GM12878 (cell line): ENCODE results near the gene SSH2. TPM values are rescaled to one million over a fixed set of nuclear protein-coding genes. Genes with fewer than 3 reads are reported as not detected.

Experiments
- ATAC-seq: fragments of 200-7000 bp; cut with Tn5 transposase; 3 replicates; pipeline ENCODE4 v1.9.1; 2020; ENCODE audit warnings: mild to moderate bottlenecking, moderate library complexity
- BruUV-seq: library from RNA; stranded (reverse); fragments of 400-500 nt; replicated peaks from 2 replicates; lab custom pipeline; 2021; lab: Mats Ljungman, UMichigan
- CTCF ChIA-PET: fragments of 300-600 bp; sonication (Branson Sonifier 250); formaldehyde crosslinking; extraction: SDS; loops from one replicate; lab custom pipeline; 2021; ENCODE audit warnings: inconsistent platforms; lab: Yijun Ruan, JAX
- POLR2A ChIA-PET: fragments of 350-600 bp; formaldehyde crosslinking; extraction: SDS; loops from one replicate; lab custom pipeline; 2021; ENCODE audit warnings: inconsistent platforms; lab: Charles Lee
- RAD21 ChIA-PET: fragments of 300-600 bp; sonication (Branson Sonifier 250); formaldehyde crosslinking; loops from one replicate; lab custom pipeline; 2023; ENCODE audit warnings: antibody characterized with exemption; ENCODE audit not compliant: unreplicated experiment; lab: Charles Lee
- SMC1A ChIA-PET: fragments of 300-600 bp; sonication (Branson Sonifier 250); formaldehyde crosslinking; loops from one replicate; lab custom pipeline; 2023; ENCODE audit not compliant: unreplicated experiment, uncharacterized antibody; lab: Charles Lee
- DNase-seq: peaks from one replicate; pipeline ENCODE4 v3.0.0-alpha.2; 2011; ENCODE audit warnings: low read depth, low spot score
- FAIRE-seq: peaks from 3 replicates; lab custom pipeline; 2011; peaks lifted over from hg19 to GRCh38; lab: Jason Lieb, UNC
- H2AFZ ChIP-seq: 2 replicates; pipeline ENCODE4 v1.6.0; 2011; ENCODE audit warnings: low read depth, low read length, control low read depth; ENCODE audit not compliant: control insufficient read depth
- H3K27ac ChIP-seq: 2 replicates; pipeline ENCODE4 v1.5.1; 2011; ENCODE audit warnings: control low read depth; ENCODE audit not compliant: control insufficient read depth, insufficient read depth
- H3K27me3 ChIP-seq, 2 experiments: replicated peaks in 1 of 2; 2 replicates each; pipeline versions ENCODE4 v1.6.0 to v1.6.1; 2011; ENCODE audit warnings: low read length in 1 of 2; ENCODE audit not compliant: control insufficient read depth in 2 of 2, insufficient read depth in 2 of 2
- H3K36me3 ChIP-seq, 2 experiments: 2 replicates each; pipeline ENCODE4 v1.5.1; 2011; ENCODE audit warnings: low read length in 1 of 2; ENCODE audit not compliant: control insufficient read depth in 2 of 2, insufficient read depth in 2 of 2
- H3K4me1 ChIP-seq: 2 replicates; pipeline ENCODE4 v1.6.1; 2011; ENCODE audit warnings: mild to moderate bottlenecking, low read length, moderate library complexity, mixed read lengths; ENCODE audit not compliant: control insufficient read depth, insufficient read depth
- H3K4me2 ChIP-seq: 2 replicates; pipeline ENCODE4 v1.6.0; 2011; ENCODE audit warnings: control low read depth; ENCODE audit not compliant: control insufficient read depth, insufficient read depth
- H3K4me3 ChIP-seq: fragments of 200-600 bp; sonication (generic); 2 replicates; pipeline ENCODE4 v1.5.1; 2016
- H3K79me2 ChIP-seq: 2 replicates; pipeline ENCODE4 v1.6.0; 2011; ENCODE audit warnings: low read length; ENCODE audit not compliant: control insufficient read depth, insufficient read depth
- H3K9ac ChIP-seq: 2 replicates; pipeline ENCODE4 v1.8.0; 2011; ENCODE audit warnings: low read length, control low read depth, mixed read lengths; ENCODE audit not compliant: control insufficient read depth, insufficient read depth
- H3K9me3 ChIP-seq: replicated peaks from 3 replicates; pipeline ENCODE4 v1.5.1; 2011; ENCODE audit warnings: mild to moderate bottlenecking, low read length; ENCODE audit not compliant: control insufficient read depth, insufficient read depth
- H4K20me1 ChIP-seq: 2 replicates; pipeline ENCODE4 v1.6.0; 2011; ENCODE audit not compliant: control insufficient read depth, insufficient read depth
- NFYA ChIP-seq: IDR thresholded peaks from 2 replicates; pipeline ENCODE4 v1.6.1; 2011; ENCODE audit warnings: low read depth, mild to moderate bottlenecking, low read length, improper control_type of control experiment, borderline replicate concordance
- POU2F2 ChIP-seq: IDR thresholded peaks from 3 replicates; pipeline ENCODE4 v1.6.1; 2011; ENCODE audit warnings: low read depth, mild to moderate bottlenecking, low read length, borderline replicate concordance
- RUNX3 ChIP-seq: IDR thresholded peaks from 2 replicates; pipeline ENCODE4 v1.6.1; 2012; ENCODE audit warnings: low read length, inconsistent platforms
- ZNF24 ChIP-seq: fragments of 450-650 bp; IDR thresholded peaks from 2 replicates; pipeline ENCODE4 v1.6.1; 2017; ENCODE audit warnings: antibody characterized with exemption, mild to moderate bottlenecking
- WGBS: methylation state at CpG from one replicate; pipeline ENCODE4 v1.1.6; 2016; ENCODE audit warnings: low lambda C conversion rate; ENCODE audit not compliant: insufficient replicate concordance, insufficient coverage; ENCODE audit errors: missing lambda C conversion rate; 5-methylcytosine and 5-hydroxymethylcytosine counted together
- in situ Hi-C: fragments of 300-500 bp; cut with MboI; formaldehyde crosslinking; loops from 9 replicates; pipeline ENCODE4 v1.14.3; 2018; ENCODE audit warnings: mixed read lengths
- intact Hi-C: fragments of 100-400 bp; cut with micrococcal nuclease; formaldehyde crosslinking; loops from one replicate; pipeline ENCODE4 v1.14.2; 2022; ENCODE audit not compliant: unreplicated experiment
- polyA plus RNA-seq, 11 experiments: library from polyadenylated mRNA; depleted of rRNA in 4 of 11; unstranded in 6 of 11; stranded (reverse) in 5 of 11; fragments of >200 nt; fragmentation: Nextera tagmentation in 4 of 11; fragmentation: Illumina TruSeq in 1 of 11; extraction: Ambion mirVana in 4 of 11; extraction: Trizol in 1 of 11; gene quantifications; 1 replicate in 1 of 11; 2 replicates in 10 of 11; pipeline versions ENCODE4 v1.2.1 to v1.2.3, GENCODE V29; 2011 to 2016; ENCODE audit warnings: inconsistent platforms in 2 of 11, missing spikeins in 2 of 11, low read depth in 1 of 11
- total RNA-seq, 4 experiments: library from RNA; depleted of rRNA in 3 of 4; stranded (reverse); fragments of >200 nt in 3 of 4; fragmentation: Illumina TruSeq in 1 of 4; extraction: Trizol in 1 of 4; gene quantifications; 2 replicates each; pipeline versions ENCODE4 v1.2.1 to v1.2.3, GENCODE V29; 2013 to 2021
- TF ChIP-seq, protein P1 (sequence below): IDR thresholded peaks from 2 replicates; pipeline ENCODE4 v1.6.1; 2011; ENCODE audit warnings: borderline replicate concordance, low read depth, mild to moderate bottlenecking, moderate library complexity, mixed read lengths, low read length; ENCODE audit not compliant: insufficient read depth; ENCODE audit errors: extremely low read length

Gene SSH2
- total and polyA plus RNA-seq, 10 of the 15 experiments (the other 5 are each of a cell fraction or from before 2014, with no cell fraction given), result 9.3 to 65.9 (median 34.0) TPM

DNA sequence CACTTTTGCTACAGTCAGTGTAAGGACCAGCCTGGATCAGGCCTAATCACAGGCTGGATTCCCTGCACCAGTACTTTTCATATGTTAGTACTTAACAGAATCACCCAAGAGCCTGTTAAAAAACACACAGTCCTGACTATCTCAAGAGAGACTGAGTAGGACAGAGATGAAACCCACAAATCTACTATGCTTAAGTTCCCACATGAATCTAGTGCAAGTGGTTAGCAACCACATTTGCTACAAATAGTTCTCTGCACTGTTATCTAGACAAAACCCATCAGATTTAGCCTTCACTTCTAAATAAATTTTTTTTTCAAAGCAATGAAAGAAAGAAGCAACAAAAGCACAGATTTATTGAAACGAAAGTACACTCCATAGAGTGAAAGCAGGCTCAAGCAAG is 38.9 kb downstream of the SSH2 start:
- POLR2A ChIA-PET, result interaction anchor here (1.2 kb wide), 1 partner anchor 13 kb away, joined by 3 read pairs; no protein-coding TSS in a partner anchor
- Histone ChIP-seq H3K4me1 (no peaks in the 10 kb centered on the region; the same call in 1 of the 2 replicates), H3K9me3 (no peaks in the 10 kb centered on the region; the same call in 1 of the 3 replicates), H4K20me1 (no peaks in the 10 kb centered on the region; the same call in 1 of the 2 replicates), H2AFZ (no peak overlapping the region), H3K27ac (no peak overlapping the region), H3K9ac (no peak overlapping the region), H3K79me2 (peaks cover 8% of the 10 kb centered on the region), H3K36me3 (0 out of 4 replicates have a peak, but pooled peaks cover 0 to 5% of the 10 kb centered on the region in 2 experiments), H3K4me2 (no peak overlapping the region), H3K27me3 (no peaks in the 10 kb centered on the region), H3K4me3 (no peak overlapping the region)
- SMC1A ChIA-PET, result interaction anchor here (0.7 to 1.9 kb wide), 7 partner anchors 18 to 238 kb away, joined by 3 to 14 read pairs (median 4); partner anchors contain the start of gene SSH2
- FAIRE-seq (no peak), ATAC-seq (peak; percentile 27; the same call in 1 of the 3 replicates), DNase-seq (peak; percentile 12)
- intact Hi-C loops (no loop called here), in situ Hi-C loops (no loop called here)
- CTCF ChIA-PET, result interaction anchor here (0.7 to 1.4 kb wide), 4 partner anchors 24 to 203 kb away, joined by 3 to 5 read pairs (median 4); no protein-coding TSS in a partner anchor
- RAD21 ChIA-PET, result interaction anchor here (1.1 to 2.3 kb wide), 3 partner anchors 10 to 84 kb away, joined by 4 to 10 read pairs (median 7); no protein-coding TSS in a partner anchor
- TF ChIP-seq, protein P1, sequence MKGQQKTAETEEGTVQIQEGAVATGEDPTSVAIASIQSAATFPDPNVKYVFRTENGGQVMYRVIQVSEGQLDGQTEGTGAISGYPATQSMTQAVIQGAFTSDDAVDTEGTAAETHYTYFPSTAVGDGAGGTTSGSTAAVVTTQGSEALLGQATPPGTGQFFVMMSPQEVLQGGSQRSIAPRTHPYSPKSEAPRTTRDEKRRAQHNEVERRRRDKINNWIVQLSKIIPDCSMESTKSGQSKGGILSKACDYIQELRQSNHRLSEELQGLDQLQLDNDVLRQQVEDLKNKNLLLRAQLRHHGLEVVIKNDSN, result no peak
- TF ChIP-seq NFYA (no peak), POU2F2 (no peak), ZNF24 (no peak), RUNX3 (peak; percentile 48)
- 0% methylated on average over 1 of the region's 1 CpG for WGBS
- BruUV-seq, result no TSS peak
